Panc1 (cell line): ENCODE results near the gene PRKG1.

Source experiments
- POLR2AphosphoS5 ChIP-seq: IDR thresholded peaks from 2 replicates; pipeline ENCODE4 v1.6.1; 2012; ENCODE audit warnings: mild to moderate bottlenecking, low read depth, low read length, moderate library complexity
- SIN3A ChIP-seq: IDR thresholded peaks from 2 replicates; pipeline ENCODE4 v1.6.1; 2012; ENCODE audit warnings: low read depth, mild to moderate bottlenecking, low read length, moderate library complexity, borderline replicate concordance; ENCODE audit not compliant: insufficient read depth
- TCF7L2 ChIP-seq: IDR thresholded peaks from 2 replicates; pipeline ENCODE4 v1.6.1; 2011; ENCODE audit warnings: mild to moderate bottlenecking, low read depth, low read length, inconsistent platforms
- TF ChIP-seq, protein P1 (sequence below): fragments of 450-650 bp; IDR thresholded peaks from 2 replicates; pipeline ENCODE4 v1.5.1; 2017; ENCODE audit warnings: mild to moderate bottlenecking
- TF ChIP-seq, protein P2 (sequence below), 2 experiments: IDR thresholded peaks; 2 replicates each; pipeline ENCODE4 v1.6.1; 2011 to 2012; ENCODE audit warnings: low read depth in 2 of 2, control low read depth in 1 of 2, low read length in 1 of 2, mild to moderate bottlenecking in 1 of 2, moderate library complexity in 1 of 2; ENCODE audit not compliant: insufficient read depth in 1 of 2

- TF ChIP-seq, protein P1, sequence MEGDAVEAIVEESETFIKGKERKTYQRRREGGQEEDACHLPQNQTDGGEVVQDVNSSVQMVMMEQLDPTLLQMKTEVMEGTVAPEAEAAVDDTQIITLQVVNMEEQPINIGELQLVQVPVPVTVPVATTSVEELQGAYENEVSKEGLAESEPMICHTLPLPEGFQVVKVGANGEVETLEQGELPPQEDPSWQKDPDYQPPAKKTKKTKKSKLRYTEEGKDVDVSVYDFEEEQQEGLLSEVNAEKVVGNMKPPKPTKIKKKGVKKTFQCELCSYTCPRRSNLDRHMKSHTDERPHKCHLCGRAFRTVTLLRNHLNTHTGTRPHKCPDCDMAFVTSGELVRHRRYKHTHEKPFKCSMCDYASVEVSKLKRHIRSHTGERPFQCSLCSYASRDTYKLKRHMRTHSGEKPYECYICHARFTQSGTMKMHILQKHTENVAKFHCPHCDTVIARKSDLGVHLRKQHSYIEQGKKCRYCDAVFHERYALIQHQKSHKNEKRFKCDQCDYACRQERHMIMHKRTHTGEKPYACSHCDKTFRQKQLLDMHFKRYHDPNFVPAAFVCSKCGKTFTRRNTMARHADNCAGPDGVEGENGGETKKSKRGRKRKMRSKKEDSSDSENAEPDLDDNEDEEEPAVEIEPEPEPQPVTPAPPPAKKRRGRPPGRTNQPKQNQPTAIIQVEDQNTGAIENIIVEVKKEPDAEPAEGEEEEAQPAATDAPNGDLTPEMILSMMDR: no peak
- TF ChIP-seq POLR2AphosphoS5 (no peak), SIN3A (no peak), TCF7L2 (no peak)
- TF ChIP-seq, protein P2, sequence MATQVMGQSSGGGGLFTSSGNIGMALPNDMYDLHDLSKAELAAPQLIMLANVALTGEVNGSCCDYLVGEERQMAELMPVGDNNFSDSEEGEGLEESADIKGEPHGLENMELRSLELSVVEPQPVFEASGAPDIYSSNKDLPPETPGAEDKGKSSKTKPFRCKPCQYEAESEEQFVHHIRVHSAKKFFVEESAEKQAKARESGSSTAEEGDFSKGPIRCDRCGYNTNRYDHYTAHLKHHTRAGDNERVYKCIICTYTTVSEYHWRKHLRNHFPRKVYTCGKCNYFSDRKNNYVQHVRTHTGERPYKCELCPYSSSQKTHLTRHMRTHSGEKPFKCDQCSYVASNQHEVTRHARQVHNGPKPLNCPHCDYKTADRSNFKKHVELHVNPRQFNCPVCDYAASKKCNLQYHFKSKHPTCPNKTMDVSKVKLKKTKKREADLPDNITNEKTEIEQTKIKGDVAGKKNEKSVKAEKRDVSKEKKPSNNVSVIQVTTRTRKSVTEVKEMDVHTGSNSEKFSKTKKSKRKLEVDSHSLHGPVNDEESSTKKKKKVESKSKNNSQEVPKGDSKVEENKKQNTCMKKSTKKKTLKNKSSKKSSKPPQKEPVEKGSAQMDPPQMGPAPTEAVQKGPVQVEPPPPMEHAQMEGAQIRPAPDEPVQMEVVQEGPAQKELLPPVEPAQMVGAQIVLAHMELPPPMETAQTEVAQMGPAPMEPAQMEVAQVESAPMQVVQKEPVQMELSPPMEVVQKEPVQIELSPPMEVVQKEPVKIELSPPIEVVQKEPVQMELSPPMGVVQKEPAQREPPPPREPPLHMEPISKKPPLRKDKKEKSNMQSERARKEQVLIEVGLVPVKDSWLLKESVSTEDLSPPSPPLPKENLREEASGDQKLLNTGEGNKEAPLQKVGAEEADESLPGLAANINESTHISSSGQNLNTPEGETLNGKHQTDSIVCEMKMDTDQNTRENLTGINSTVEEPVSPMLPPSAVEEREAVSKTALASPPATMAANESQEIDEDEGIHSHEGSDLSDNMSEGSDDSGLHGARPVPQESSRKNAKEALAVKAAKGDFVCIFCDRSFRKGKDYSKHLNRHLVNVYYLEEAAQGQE (IDR thresholded peaks at IDR 0.05; ENCODE audit: insufficient read depth in 1 of 2, low read depth in 2 of 2, low read length in 1 of 2): no peak
Observed at GRCh38 chr10:51255381-51255780, 181.1 kb downstream of the PRKG1 start.
